Gastrocnemius medialis (tissue), 4 donors: Measurements from ENCODE around the gene TENT5C. TPM values are rescaled to one million over a fixed set of nuclear protein-coding genes. Genes with fewer than 3 reads are reported as not detected.

ENCODE experiments used
- ATAC-seq, 2 donors: fragments of 150-250 bp; one replicate each; pipeline ENCODE4 v1.9.1; 2016
- DNase-seq, 2 donors: peaks; one replicate each; pipeline ENCODE4 v3.0.0-alpha.2; 2019
- H3K27ac ChIP-seq, 4 donors: fragments of 200-600 bp; sonication (generic); 1 replicate in 1 of 4; 2 replicates in 3 of 4; pipeline ENCODE4 v1.5.1; 2016 to 2018; ENCODE audit warnings: mild to moderate bottlenecking in 2 of 4, moderate library complexity in 1 of 4
- H3K27me3 ChIP-seq, 3 donors: fragments of 200-600 bp; sonication (generic) in 2 of 3; 1 replicate in 1 of 3; 2 replicates in 2 of 3; pipeline versions ENCODE4 v1.5.1 to v1.6.0; 2016 to 2019; ENCODE audit warnings: mild to moderate bottlenecking in 1 of 3, moderate library complexity in 1 of 3
- H3K36me3 ChIP-seq, 2 donors: fragments of 200-600 bp; sonication (generic) in 1 of 2; one replicate each; pipeline ENCODE4 v1.5.1; 2017 to 2018
- H3K4me1 ChIP-seq, 2 donors: fragments of 200-600 bp; sonication (generic) in 1 of 2; one replicate each; pipeline ENCODE4 v1.5.1; 2016 to 2017; ENCODE audit warnings: mild to moderate bottlenecking in 2 of 2
- H3K4me3 ChIP-seq, 4 donors: fragments of 200-600 bp; sonication (generic) in 3 of 4; 1 replicate in 1 of 4; 2 replicates in 3 of 4; pipeline ENCODE4 v1.5.1; 2016 to 2019; ENCODE audit warnings: mild to moderate bottlenecking in 2 of 4
- H3K9me3 ChIP-seq, 3 donors: fragments of 200-600 bp; sonication (generic) in 2 of 3; 1 replicate in 1 of 3; 2 replicates in 2 of 3; pipeline ENCODE4 v1.5.1; 2016 to 2019
- POLR2A ChIP-seq, 2 donors: fragments of 450-650 bp; IDR thresholded peaks; one replicate each; pipeline ENCODE4 v1.6.1; 2017; ENCODE audit warnings: antibody characterized with exemption in 2 of 2, mild to moderate bottlenecking in 2 of 2, moderate library complexity in 2 of 2
- in situ Hi-C, 4 donors: fragments of 200-750 bp; cut with MboI; loops; one replicate each; pipeline versions ENCODE4 v1.15.0 to v1.8.0; 2017; ENCODE audit warnings: low sequenced_read_pairs in 4 of 4
- intact Hi-C: fragments of 100-400 bp; cut with DNase I; formaldehyde crosslinking; loops from one replicate; pipeline ENCODE4 v1.15.1; 2023; ENCODE audit warnings: low total_unique reads
- total RNA-seq, 4 donors: library from RNA; depleted of rRNA; stranded (reverse); fragments of >200 nt; gene quantifications; one replicate each; pipeline versions ENCODE4 v1.1.0 to v1.2.3, GENCODE V29; 2016
- TF ChIP-seq, protein P1 (sequence below), 5 experiments: fragments of 450-650 bp in 3 of 5; fragments of 200-600 bp in 2 of 5; sonication (generic) in 2 of 5; IDR thresholded peaks in 4 of 5; conservative IDR thresholded peaks in 1 of 5; 1 replicate in 4 of 5; 2 replicates in 1 of 5; pipeline ENCODE4 v1.5.1; 2016 to 2019; ENCODE audit warnings: antibody characterized with exemption in 5 of 5, mild to moderate bottlenecking in 3 of 5, moderate library complexity in 3 of 5

TENT5C gene
- total RNA-seq, 4 donors from 2014 or later, result 2.3 to 21.8 (median 6.4) TPM

DNA sequence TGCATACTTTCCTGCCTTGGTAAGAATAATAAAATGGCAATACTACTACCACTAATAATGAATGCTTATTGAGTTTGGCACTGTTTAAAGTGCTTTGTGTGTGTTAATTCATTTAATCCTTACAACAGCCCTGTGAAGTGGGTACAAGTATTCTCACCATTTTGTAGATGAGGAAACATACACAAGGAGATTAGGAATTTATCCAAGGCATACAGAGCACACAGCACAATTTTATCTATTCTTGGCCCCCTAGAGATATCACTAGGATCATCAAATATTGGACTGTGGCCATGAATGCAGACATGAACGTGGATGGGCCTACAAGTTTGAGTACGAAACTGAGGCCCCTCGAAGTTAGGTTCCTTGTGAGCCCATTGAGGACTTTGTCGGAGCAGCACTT is 39.5 kb downstream of the TENT5C start:
- H3K36me3 ChIP-seq, result no peaks in the 10 kb centered on the region
- no peaks in the 10 kb centered on the region for H3K27me3 ChIP-seq
- H3K9me3 ChIP-seq, result no peaks in the 10 kb centered on the region
- intact Hi-C loops, result no loop called here
- H3K4me3 ChIP-seq, result no peak overlapping the region
- ATAC-seq (no peak), DNase-seq (no peak)
- TF ChIP-seq, protein P1, sequence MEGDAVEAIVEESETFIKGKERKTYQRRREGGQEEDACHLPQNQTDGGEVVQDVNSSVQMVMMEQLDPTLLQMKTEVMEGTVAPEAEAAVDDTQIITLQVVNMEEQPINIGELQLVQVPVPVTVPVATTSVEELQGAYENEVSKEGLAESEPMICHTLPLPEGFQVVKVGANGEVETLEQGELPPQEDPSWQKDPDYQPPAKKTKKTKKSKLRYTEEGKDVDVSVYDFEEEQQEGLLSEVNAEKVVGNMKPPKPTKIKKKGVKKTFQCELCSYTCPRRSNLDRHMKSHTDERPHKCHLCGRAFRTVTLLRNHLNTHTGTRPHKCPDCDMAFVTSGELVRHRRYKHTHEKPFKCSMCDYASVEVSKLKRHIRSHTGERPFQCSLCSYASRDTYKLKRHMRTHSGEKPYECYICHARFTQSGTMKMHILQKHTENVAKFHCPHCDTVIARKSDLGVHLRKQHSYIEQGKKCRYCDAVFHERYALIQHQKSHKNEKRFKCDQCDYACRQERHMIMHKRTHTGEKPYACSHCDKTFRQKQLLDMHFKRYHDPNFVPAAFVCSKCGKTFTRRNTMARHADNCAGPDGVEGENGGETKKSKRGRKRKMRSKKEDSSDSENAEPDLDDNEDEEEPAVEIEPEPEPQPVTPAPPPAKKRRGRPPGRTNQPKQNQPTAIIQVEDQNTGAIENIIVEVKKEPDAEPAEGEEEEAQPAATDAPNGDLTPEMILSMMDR (IDR thresholded peaks at IDR 0.05 in 4 of 5, conservative IDR thresholded peaks at IDR 0.05 in 1 of 5), result no peak
- TF ChIP-seq POLR2A (IDR thresholded peaks at IDR 0.05), result no peak
- peak overlapping the region in 3 of 4 donors; percentile 79 to 87 (median 85) for H3K27ac ChIP-seq
- in situ Hi-C loops, result no loop called here
- peaks cover 21 to 40% of the 10 kb centered on the region in 2 donors for H3K4me1 ChIP-seq

DNA sequence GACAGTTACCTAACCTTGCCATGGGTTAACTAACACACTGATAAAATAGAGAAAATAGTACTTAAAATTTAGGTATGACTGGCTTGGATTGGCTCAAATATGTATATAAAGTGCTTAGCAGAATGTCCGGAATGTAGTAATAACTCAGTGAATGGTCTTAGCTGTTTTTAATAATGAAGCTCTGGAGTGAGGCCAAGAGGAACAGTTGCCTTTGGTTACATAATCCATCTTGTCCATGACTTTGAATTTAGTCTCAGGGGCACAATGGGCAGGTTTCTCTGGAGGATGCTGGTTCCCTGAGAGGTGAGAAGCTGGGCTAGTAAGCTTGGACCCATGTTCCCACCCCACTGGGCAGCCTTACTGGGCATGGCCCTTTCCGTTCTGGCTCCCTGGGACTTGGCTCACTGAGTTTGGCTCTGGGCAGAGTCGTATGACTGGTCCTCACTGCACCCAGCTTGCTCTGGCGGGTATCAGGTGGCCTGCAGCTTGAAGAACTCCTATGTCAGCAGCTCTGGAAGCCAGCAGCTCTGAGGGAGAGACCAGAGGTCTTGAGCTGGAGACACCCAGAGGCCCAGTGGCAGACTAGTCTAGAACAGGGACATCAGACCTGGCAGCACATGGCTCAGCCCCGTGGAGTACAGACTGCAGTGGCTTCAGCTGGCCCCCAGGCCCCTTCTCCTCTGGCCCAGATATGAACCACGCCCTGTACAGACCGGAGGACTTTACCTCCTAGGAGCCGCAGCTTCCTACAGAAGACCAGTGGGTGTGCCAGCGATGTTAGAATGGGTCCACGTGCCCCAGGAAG is 40.4 kb downstream of the TENT5C start:
- DNase-seq (peak; percentile 87 to 91), ATAC-seq (peak; percentile 97)
- intact Hi-C loops (no loop called here), in situ Hi-C loops (no loop called here)
- TF ChIP-seq POLR2A (IDR thresholded peaks at IDR 0.05), result no peak
- TF ChIP-seq, protein P1 (IDR thresholded peaks at IDR 0.05 in 4 of 5, conservative IDR thresholded peaks at IDR 0.05 in 1 of 5), result no peak
- Histone ChIP-seq H3K36me3 (no peaks in the 10 kb centered on the region), H3K4me3 (no peak overlapping the region), H3K4me1 (peaks cover 21 to 40% of the 10 kb centered on the region in 2 donors), H3K27ac (peak overlapping the region; percentile 79 to 87 (median 83)), H3K27me3 (no peaks in the 10 kb centered on the region), H3K9me3 (no peaks in the 10 kb centered on the region)

DNA sequence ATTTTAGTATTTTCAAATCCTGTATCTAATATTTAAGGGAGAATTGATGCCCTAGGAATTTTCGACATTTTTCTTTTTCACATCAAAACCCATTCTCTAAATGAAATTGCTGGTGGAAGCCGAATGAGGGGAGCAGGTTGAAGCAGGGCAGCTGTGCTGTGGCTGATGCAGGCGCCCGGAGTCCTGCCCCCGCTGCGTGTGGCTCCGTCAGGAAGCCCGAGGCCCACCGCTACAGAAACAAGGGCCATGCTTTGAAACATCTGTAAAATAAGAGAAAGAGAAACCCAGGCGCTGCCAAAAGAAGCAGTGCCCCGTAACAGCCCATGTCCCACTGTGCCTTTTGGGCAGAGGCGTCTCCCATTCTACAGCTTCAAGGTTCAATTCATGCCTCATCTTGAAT is 41.1 kb downstream of the TENT5C start:
- intact Hi-C loops, result no loop called here

DNA sequence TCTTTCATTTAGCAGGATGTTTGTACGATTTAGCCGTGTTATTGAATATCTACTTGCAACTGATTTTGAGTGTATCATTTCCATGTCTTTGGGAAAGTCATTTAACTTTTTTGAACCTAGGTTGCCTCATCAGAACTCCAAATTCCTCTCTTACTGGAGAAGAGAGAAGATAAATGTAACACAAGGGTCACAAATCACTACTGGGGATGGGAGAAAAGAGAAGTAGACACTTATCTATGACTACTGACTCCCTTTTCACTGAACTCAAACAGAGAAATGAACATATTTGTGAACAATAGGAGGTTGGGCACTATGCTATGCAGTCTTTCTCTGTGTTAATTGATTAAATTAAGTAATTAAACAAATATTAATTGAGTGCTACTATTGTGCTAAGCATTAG is 42.2 kb downstream of the TENT5C start:
- ATAC-seq (no peak), DNase-seq (no peak)
- H3K4me1 ChIP-seq, result peaks cover 21 to 40% of the 10 kb centered on the region in 2 donors
- H3K4me3 ChIP-seq, result no peak overlapping the region
- intact Hi-C loops (no loop called here), in situ Hi-C loops (no loop called here)
- no peaks in the 10 kb centered on the region for H3K27me3 ChIP-seq
- no peaks in the 10 kb centered on the region for H3K36me3 ChIP-seq
- TF ChIP-seq POLR2A (IDR thresholded peaks at IDR 0.05), result no peak
- TF ChIP-seq, protein P1 (IDR thresholded peaks at IDR 0.05 in 4 of 5, conservative IDR thresholded peaks at IDR 0.05 in 1 of 5), result no peak
- H3K9me3 ChIP-seq, result no peaks in the 10 kb centered on the region
- H3K27ac ChIP-seq, result no peak overlapping the region

More for the DNA sequence above, 41.1 kb downstream of the TENT5C start:
- H3K4me1 ChIP-seq, result peaks cover 21 to 40% of the 10 kb centered on the region in 2 donors
- no peaks in the 10 kb centered on the region for H3K9me3 ChIP-seq
- no peaks in the 10 kb centered on the region for H3K36me3 ChIP-seq
- H3K27ac ChIP-seq, result peak overlapping the region; percentile 79 to 87 (median 83)
- no peaks in the 10 kb centered on the region for H3K27me3 ChIP-seq
- in situ Hi-C loops, result no loop called here
- DNase-seq (no peak), ATAC-seq (no peak)
- TF ChIP-seq POLR2A (IDR thresholded peaks at IDR 0.05), result no peak
- TF ChIP-seq, protein P1 (IDR thresholded peaks at IDR 0.05 in 4 of 5, conservative IDR thresholded peaks at IDR 0.05 in 1 of 5), result no peak
- no peak overlapping the region for H3K4me3 ChIP-seq
